Activated effector memory CD4-positive, alpha-beta T cell treated with anti-CD3 and anti-CD28 coated beads, Interleukin-2, amount 50 U/mL, for 16 hours (primary cell): Measurements from ENCODE around the gene TP53BP2.
"Not testable (repeated sequence)": the region's sequence is repeated elsewhere in the genome, so short reads cannot be mapped to it uniquely, and the experiment has no call there.

ENCODE experiments used
- DNase-seq: peaks from one replicate; pipeline ENCODE4 v3.0.0-alpha.2; 2020

TP53BP2 gene

GRCh38 chr1:223849352-223850254 lies 3.9 kb upstream of the TP53BP2 start:
- DNase-seq, result no peak

- DNase-seq, result no peak
Measured at GRCh38 chr1:223848536-223848935, 2.8 kb upstream of the TP53BP2 start.

GRCh38 chr1:223847781-223848345 lies 2.1 kb upstream of the TP53BP2 start:
- no peak for DNase-seq

GRCh38 chr1:223845037-223845809 lies 524 bp downstream of the TP53BP2 start:
- DNase-seq, result peak; percentile 88

- DNase-seq, result peak; percentile 84
Measured at GRCh38 chr1:223844787-223845036, 1.0 kb downstream of the TP53BP2 start.

- no peak for DNase-seq
Measured at GRCh38 chr1:223843934-223844786, 1.6 kb downstream of the TP53BP2 start.

- no peak for DNase-seq
Measured at GRCh38 chr1:223842784-223843183, 3.0 kb downstream of the TP53BP2 start.

GRCh38 chr1:223841977-223842623 lies 3.6 kb downstream of the TP53BP2 start:
- not testable (repeated sequence) for DNase-seq

GRCh38 chr1:223840254-223840653 lies 5.5 kb downstream of the TP53BP2 start:
- DNase-seq, result no peak

GRCh38 chr1:223838125-223838854 lies 7.5 kb downstream of the TP53BP2 start:
- DNase-seq, result no peak

- DNase-seq, result no peak
Measured at GRCh38 chr1:223837687-223838086, 8.1 kb downstream of the TP53BP2 start.

GRCh38 chr1:223837206-223837605 lies 8.5 kb downstream of the TP53BP2 start:
- DNase-seq, result no peak

- no peak for DNase-seq
Measured at GRCh38 chr1:223836586-223836985, 9.2 kb downstream of the TP53BP2 start.

GRCh38 chr1:223835754-223836153 lies 10.0 kb downstream of the TP53BP2 start:
- no peak for DNase-seq

GRCh38 chr1:223834660-223835263 lies 11.0 kb downstream of the TP53BP2 start:
- DNase-seq, result no peak

GRCh38 chr1:223833948-223834347 lies 11.8 kb downstream of the TP53BP2 start:
- DNase-seq, result no peak

GRCh38 chr1:223832637-223832943 lies 13.2 kb downstream of the TP53BP2 start:
- peak; percentile 70 for DNase-seq

GRCh38 chr1:223831755-223832636 lies 13.8 kb downstream of the TP53BP2 start:
- no peak for DNase-seq

GRCh38 chr1:223829678-223830077 lies 16.1 kb downstream of the TP53BP2 start:
- DNase-seq, result no peak

GRCh38 chr1:223828162-223828848 lies 17.4 kb downstream of the TP53BP2 start:
- no peak for DNase-seq
